ENCODE results near the gene LCE1A.

The LCE1A gene

GRCh38 chr1:152870831-152871730 lies 43.8 kb downstream of the LCE1A start:
- no peak for DNase-seq (ENCODE audit: low read depth, low spot score)

GRCh38 chr1:152871731-152872126 lies 44.5 kb downstream of the LCE1A start:
- DNase-seq (ENCODE audit: low read depth, low spot score): no peak

GRCh38 chr1:152873495-152873894 lies 46.2 kb downstream of the LCE1A start:
- DNase-seq (ENCODE audit: low read depth, low spot score): no peak

GRCh38 chr1:152876827-152877226 lies 49.6 kb downstream of the LCE1A start:
- no peak for DNase-seq (ENCODE audit: low read depth, low spot score)

All from activated naive CD8-positive, alpha-beta T cell treated with anti-CD3 and anti-CD28 coated beads, Interleukin-2, amount 50 U/mL, for 16 hours (primary cell).